Activated T-helper 2 cell treated with anti-CD3 and anti-CD28 coated beads, Interferon-gamma antibody, Interleukin-2, Interleukin-4, amounts not matched to agents 10 μg/mL and 5 μg/mL and 100 μg/mL, durations not matched to agents 14 hours and 24 hours and 36 hours (primary cell): ENCODE results near the gene XYLT2. TPM values are rescaled to one million over a fixed set of nuclear protein-coding genes. Genes with fewer than 3 reads are reported as not detected.
A peak's percentile ranks its signal among the peaks of the same experiment; 100 is the strongest.
"Not testable (repeated sequence)": the region's sequence is repeated elsewhere in the genome, so short reads cannot be mapped to it uniquely, and the experiment has no call there.

Source experiments
- DNase-seq: peaks from one replicate; pipeline ENCODE4 v3.0.0; 2021; ENCODE audit warnings: low spot score
- H3K27ac Mint-ChIP-seq: one replicate; pipeline ENCODE4 v1.8.0; 2021; ENCODE audit warnings: mixed read lengths
- H3K27me3 Mint-ChIP-seq: one replicate; pipeline ENCODE4 v1.8.0; 2021; ENCODE audit warnings: low read depth, mixed read lengths
- H3K36me3 Mint-ChIP-seq: one replicate; pipeline ENCODE4 v1.8.0; 2021; ENCODE audit warnings: low read depth, mixed read lengths
- H3K4me1 Mint-ChIP-seq: one replicate; pipeline ENCODE4 v1.8.0; 2021; ENCODE audit warnings: low read depth, mixed read lengths
- H3K4me3 Mint-ChIP-seq: one replicate; pipeline ENCODE4 v1.8.0; 2021; ENCODE audit warnings: low read depth, mild to moderate bottlenecking, moderate library complexity, mixed read lengths
- H3K9me3 Mint-ChIP-seq: one replicate; pipeline ENCODE4 v1.8.0; 2021; ENCODE audit warnings: mixed read lengths
- intact Hi-C: fragments of 100-400 bp; cut with micrococcal nuclease; formaldehyde crosslinking; loops from one replicate; pipeline ENCODE4 v1.15.1; 2023
- total RNA-seq: library from RNA; stranded (reverse); gene quantifications from 2 replicates; pipeline ENCODE4 v1.2.3, GENCODE V29; 2022

XYLT2 gene
- total RNA-seq, 1 donor from 2014 or later = 143 TPM

GRCh38 chr17:50326831-50327364, 19.0 kb upstream of the XYLT2 start:
- Mint-ChIP-seq H3K36me3 (no peaks in the 10 kb centered on the region), H3K27ac (peak overlapping the region; percentile 84), H3K4me1 (peaks cover 38% of the 10 kb centered on the region), H3K27me3 (no peaks in the 10 kb centered on the region), H3K4me3 (no peak overlapping the region), H3K9me3 (no peaks in the 10 kb centered on the region)
- DNase-seq = no peak
- intact Hi-C loops = loop anchor here (1.0 kb wide), 1 partner anchor 16 kb away; no protein-coding TSS in a partner anchor

DNA sequence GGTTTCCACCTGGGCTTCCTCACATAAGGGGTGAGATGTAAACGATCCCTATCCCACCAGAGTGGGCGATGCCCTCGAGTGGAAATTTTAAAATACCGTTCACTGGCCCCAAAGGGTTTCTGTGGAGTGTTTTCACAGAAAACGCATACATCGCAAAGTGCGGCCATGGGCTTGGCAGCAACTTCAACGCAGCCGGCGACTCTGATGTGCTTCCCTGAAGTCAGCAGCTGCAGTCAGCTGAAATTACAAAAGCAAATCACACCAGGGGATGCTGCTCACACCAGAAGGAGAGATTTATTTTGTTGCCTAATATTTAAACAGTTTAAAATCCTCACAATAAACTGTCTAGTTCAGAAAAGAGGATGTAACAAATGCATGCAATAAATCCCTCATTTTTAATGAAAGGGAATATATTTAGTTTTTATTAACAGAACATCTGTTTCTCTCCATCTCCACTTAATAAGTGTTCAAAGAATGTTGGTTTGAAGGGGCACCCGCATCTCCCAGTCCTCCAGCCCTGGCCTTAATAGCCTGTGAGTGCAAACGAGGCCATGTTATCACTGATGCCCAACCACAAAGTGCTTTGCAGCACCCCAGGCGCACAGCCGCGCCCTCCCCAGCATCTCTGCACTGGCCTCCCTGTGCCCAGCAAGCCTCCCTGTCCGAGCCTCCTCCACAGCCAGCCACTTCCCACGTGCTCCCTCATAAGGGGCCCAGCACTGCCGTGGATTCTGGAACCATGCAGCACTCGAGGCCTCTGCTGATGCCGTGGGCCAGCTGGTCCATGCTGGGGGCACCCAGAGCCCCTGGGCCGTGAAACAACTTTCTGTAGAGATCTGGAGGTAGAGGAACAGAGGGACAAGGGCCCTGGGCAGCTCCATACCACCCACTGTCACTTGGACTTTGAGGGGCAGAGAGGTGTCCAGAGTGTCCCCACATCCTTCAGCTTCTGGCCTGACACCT, 17.3 kb upstream of the XYLT2 start:
- H3K4me3 Mint-ChIP-seq = no peak overlapping the region
- no peak for DNase-seq
- H3K4me1 Mint-ChIP-seq = peaks cover 50% of the 10 kb centered on the region
- H3K9me3 Mint-ChIP-seq = no peaks in the 10 kb centered on the region
- intact Hi-C loops = no loop called here
- H3K27me3 Mint-ChIP-seq = no peaks in the 10 kb centered on the region
- no peaks in the 10 kb centered on the region for H3K36me3 Mint-ChIP-seq
- H3K27ac Mint-ChIP-seq = peak overlapping the region; percentile 88

GRCh38 chr17:50329716-50330115, 16.2 kb upstream of the XYLT2 start:
- Mint-ChIP-seq H3K27ac (peak overlapping the region; percentile 88), H3K9me3 (no peaks in the 10 kb centered on the region), H3K36me3 (no peaks in the 10 kb centered on the region), H3K4me1 (peaks cover 47% of the 10 kb centered on the region), H3K4me3 (no peak overlapping the region), H3K27me3 (no peaks in the 10 kb centered on the region)
- intact Hi-C loops = loop anchor here (5.0 kb wide), 1 partner anchor 32 kb away; no protein-coding TSS in a partner anchor
- DNase-seq = no peak

- no peak for DNase-seq
- Mint-ChIP-seq H3K4me3 (no peak overlapping the region), H3K4me1 (peaks cover 47% of the 10 kb centered on the region), H3K9me3 (no peaks in the 10 kb centered on the region), H3K36me3 (no peaks in the 10 kb centered on the region), H3K27ac (peak overlapping the region; percentile 88), H3K27me3 (no peaks in the 10 kb centered on the region)
- intact Hi-C loops = loop anchor here (5.0 kb wide), 1 partner anchor 33 kb away; no protein-coding TSS in a partner anchor
These were observed 15.7 kb upstream of the XYLT2 start for GRCh38 chr17:50330151-50330775.

- Mint-ChIP-seq H3K27me3 (no peaks in the 10 kb centered on the region), H3K9me3 (no peaks in the 10 kb centered on the region), H3K4me3 (no peak overlapping the region), H3K27ac (peak overlapping the region; percentile 93), H3K4me1 (peaks cover 39% of the 10 kb centered on the region), H3K36me3 (no peaks in the 10 kb centered on the region)
- intact Hi-C loops = loop anchor here (1.0 to 5.0 kb wide), 2 partner anchors 22 to 34 kb away; no protein-coding TSS in a partner anchor
- DNase-seq = no peak
These were observed 14.7 kb upstream of the XYLT2 start for GRCh38 chr17:50331085-50331791.

DNA sequence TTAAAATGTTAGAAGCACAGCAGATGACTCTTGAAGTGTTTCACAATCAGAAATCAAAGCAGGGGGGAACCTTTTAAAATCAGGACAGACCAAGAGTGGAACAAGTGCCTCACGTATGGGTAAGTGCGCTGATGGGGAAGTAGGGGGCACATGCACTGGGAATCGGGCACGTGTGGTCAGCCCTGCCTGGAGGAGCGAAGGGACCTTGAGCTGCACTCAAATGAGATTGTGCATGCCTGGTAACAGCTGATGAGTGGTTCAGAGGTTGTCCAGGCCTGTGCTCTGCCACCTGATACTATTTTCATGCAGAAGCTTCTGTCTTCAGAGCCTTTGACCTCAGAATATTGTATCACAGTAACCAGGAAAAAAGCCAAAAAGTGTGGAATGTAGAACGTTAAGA, 13.7 kb upstream of the XYLT2 start:
- no peaks in the 10 kb centered on the region for H3K27me3 Mint-ChIP-seq
- H3K9me3 Mint-ChIP-seq = no peaks in the 10 kb centered on the region
- intact Hi-C loops = loop anchor here (5.0 kb wide), 1 partner anchor 35 kb away; no protein-coding TSS in a partner anchor
- H3K27ac Mint-ChIP-seq = peak overlapping the region; percentile 93
- DNase-seq = no peak
- no peak overlapping the region for H3K4me3 Mint-ChIP-seq
- no peaks in the 10 kb centered on the region for H3K36me3 Mint-ChIP-seq
- peaks cover 34% of the 10 kb centered on the region for H3K4me1 Mint-ChIP-seq

GRCh38 chr17:50333291-50334057, 12.5 kb upstream of the XYLT2 start:
- Mint-ChIP-seq H3K4me1 (peaks cover 37% of the 10 kb centered on the region), H3K27ac (peak overlapping the region; percentile 31), H3K4me3 (peak overlapping the region; percentile 22)
- not testable (repeated sequence) for H3K36me3 Mint-ChIP-seq, H3K9me3 Mint-ChIP-seq, H3K27me3 Mint-ChIP-seq, DNase-seq
- intact Hi-C loops = loop anchor here (5.0 kb wide), 1 partner anchor 36 kb away; no protein-coding TSS in a partner anchor

DNA sequence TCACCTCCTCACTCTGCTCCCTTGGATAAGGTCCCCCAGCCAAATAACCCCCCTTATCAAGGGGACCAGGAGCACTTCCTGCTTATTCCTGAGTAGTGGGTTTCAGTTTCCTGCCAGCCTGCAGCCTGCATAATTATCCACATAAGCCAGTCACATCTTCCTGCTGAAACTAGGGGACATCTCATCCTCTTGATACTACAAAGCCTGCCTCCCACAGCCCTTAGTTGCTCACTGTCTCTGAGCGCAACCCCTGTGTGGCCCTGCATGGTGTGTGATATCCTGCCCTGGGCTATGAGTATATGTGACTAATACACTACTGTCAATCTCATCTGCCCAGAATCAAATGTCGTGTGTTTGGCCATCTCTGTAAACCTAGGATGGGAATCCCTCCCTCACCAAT, 8.0 kb upstream of the XYLT2 start:
- Mint-ChIP-seq H3K27me3 (no peaks in the 10 kb centered on the region), H3K27ac (no peak overlapping the region), H3K9me3 (peaks cover 16% of the 10 kb centered on the region), H3K4me3 (no peak overlapping the region), H3K36me3 (peaks cover 9% of the 10 kb centered on the region), H3K4me1 (peaks cover 14% of the 10 kb centered on the region)
- DNase-seq = no peak
- intact Hi-C loops = no loop called here

GRCh38 chr17:50338645-50339044, 7.3 kb upstream of the XYLT2 start:
- DNase-seq = no peak
- intact Hi-C loops = no loop called here
- H3K36me3 Mint-ChIP-seq = peaks cover 9% of the 10 kb centered on the region
- H3K27ac Mint-ChIP-seq = no peak overlapping the region
- no peak overlapping the region for H3K4me3 Mint-ChIP-seq
- peaks cover 16% of the 10 kb centered on the region for H3K9me3 Mint-ChIP-seq
- no peaks in the 10 kb centered on the region for H3K27me3 Mint-ChIP-seq
- peaks cover 8% of the 10 kb centered on the region for H3K4me1 Mint-ChIP-seq

DNA sequence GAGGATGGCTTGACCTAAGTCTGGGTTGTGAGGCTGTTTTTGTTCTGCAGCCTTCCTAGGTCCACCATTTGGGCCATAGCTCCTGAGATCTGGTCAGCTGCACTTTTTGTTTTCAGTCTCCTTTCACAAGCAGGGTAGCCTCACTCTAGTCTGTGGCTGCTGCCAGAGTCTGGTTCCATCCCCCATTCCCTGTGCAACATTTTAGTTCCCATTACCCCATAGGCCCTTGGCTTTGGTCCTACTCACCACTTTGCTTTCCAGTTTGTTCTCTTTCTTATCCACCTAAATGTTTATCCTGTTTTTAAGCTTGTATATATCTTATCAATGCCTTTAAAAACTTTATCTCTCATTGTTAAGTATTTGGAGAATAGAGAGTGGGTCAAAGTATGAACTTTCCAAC, 6.5 kb upstream of the XYLT2 start:
- intact Hi-C loops = no loop called here
- Mint-ChIP-seq H3K27ac (no peak overlapping the region), H3K27me3 (no peaks in the 10 kb centered on the region), H3K36me3 (peaks cover 9% of the 10 kb centered on the region), H3K9me3 (peaks cover 16% of the 10 kb centered on the region), H3K4me1 (peaks cover 5% of the 10 kb centered on the region), H3K4me3 (no peak overlapping the region)
- DNase-seq = no peak

DNA sequence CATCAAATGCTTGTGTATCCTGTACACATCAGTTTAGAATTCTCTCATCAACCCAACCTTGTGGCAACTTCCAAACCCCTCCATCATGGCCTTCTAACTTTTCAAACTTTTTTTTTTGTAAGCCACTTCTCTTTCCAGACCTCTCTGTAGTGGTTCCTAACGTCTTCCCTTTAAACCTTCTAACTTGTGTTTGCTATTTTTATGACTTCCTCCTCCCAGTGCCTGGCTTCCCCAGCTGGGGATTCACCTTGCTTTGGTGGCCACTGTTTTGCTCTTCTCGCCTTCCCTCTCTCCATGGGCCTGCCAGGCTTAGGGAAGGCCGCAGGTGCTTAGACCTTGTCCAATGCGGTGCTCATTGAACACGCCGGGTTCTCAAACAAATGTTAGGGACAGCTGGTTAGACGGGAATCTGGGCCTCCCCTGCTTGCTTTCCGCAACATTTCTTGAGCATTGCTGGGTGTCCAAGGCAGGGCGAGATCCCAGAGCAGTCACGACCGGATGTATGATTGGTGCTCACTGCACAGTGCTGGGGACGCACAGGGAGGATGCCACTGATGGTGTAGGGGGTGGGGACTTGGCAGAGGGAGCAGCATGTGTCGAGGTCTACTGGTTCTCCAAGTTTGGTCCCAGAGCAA, 1.1 kb upstream of the XYLT2 start:
- H3K27me3 Mint-ChIP-seq = no peaks in the 10 kb centered on the region
- H3K9me3 Mint-ChIP-seq = no peaks in the 10 kb centered on the region
- peak overlapping the region; percentile 80 for H3K4me3 Mint-ChIP-seq
- peaks cover 31% of the 10 kb centered on the region for H3K4me1 Mint-ChIP-seq
- intact Hi-C loops = loop anchor here (5.0 kb wide), 2 partner anchors 38 to 143 kb away; partner anchors contain the start of gene COL1A1
- peak overlapping the region; percentile 80 for H3K27ac Mint-ChIP-seq
- H3K36me3 Mint-ChIP-seq = peaks cover 33% of the 10 kb centered on the region
- DNase-seq = no peak
